Epithelial cell of umbilical artery (primary cell): ENCODE results near the gene GPR139. TPM values are rescaled to one million over a fixed set of nuclear protein-coding genes. Genes with fewer than 3 reads are reported as not detected.

Source experiments
- total RNA-seq: library from RNA; depleted of rRNA; stranded (reverse); fragments of >200 nt; gene quantifications from 2 replicates; pipeline ENCODE4 v1.2.3, GENCODE V29; 2014

The GPR139 gene
- total RNA-seq, result not detected in 2 replicates

GRCh38 chr16:20073203-20074098 lies at the start of gene GPR139:
GPR139 (minus strand) TSS chr16:20073890; CDS start chr16:20073616, 274 bp downstream.

Other genes starting within 250 kb of the GPR139 start
- 24.0 and 28.0 TPM in 2 replicates for gene GPRC5B, start 189.0 kb downstream of the GPR139 start, total RNA-seq